ENCODE measurements around the gene IKZF1.

The IKZF1 gene

GRCh38 chr7:50399635-50400034, 95.1 kb downstream of the IKZF1 start:
- DNase-seq (ENCODE audit: insufficient read length, low spot score) = no peak
- no peak for FAIRE-seq

- no peak for DNase-seq (ENCODE audit: insufficient read length, low spot score)
These were observed 95.6 kb downstream of the IKZF1 start for GRCh38 chr7:50400114-50400513.

GRCh38 chr7:50404392-50404791, 99.9 kb downstream of the IKZF1 start:
- DNase-seq (ENCODE audit: insufficient read length, low spot score) = no peak
- no peak for FAIRE-seq

More at GRCh38 chr7:50400114-50400513, 95.6 kb downstream of the IKZF1 start:
- no peak for FAIRE-seq

GRCh38 chr7:50405221-50405620, 100.7 kb downstream of the IKZF1 start:
- DNase-seq (ENCODE audit: insufficient read length, low spot score) (no peak), FAIRE-seq (no peak)

- DNase-seq (ENCODE audit: insufficient read length, low spot score) = no peak
These were observed 102.4 kb downstream of the IKZF1 start for GRCh38 chr7:50406935-50407334.

GRCh38 chr7:50409856-50410745, 105.6 kb downstream of the IKZF1 start:
- FAIRE-seq = no peak
- DNase-seq (ENCODE audit: insufficient read length, low spot score) = no peak

More at GRCh38 chr7:50406935-50407334, 102.4 kb downstream of the IKZF1 start:
- FAIRE-seq = no peak

GRCh38 chr7:50411332-50411731, 106.8 kb downstream of the IKZF1 start:
- FAIRE-seq (no peak), DNase-seq (ENCODE audit: insufficient read length, low spot score) (no peak)

- no peak for DNase-seq (ENCODE audit: insufficient read length, low spot score)
- FAIRE-seq = no peak
These were observed 108.5 kb downstream of the IKZF1 start for GRCh38 chr7:50412973-50413372.

- DNase-seq (ENCODE audit: insufficient read length, low spot score) (no peak), FAIRE-seq (no peak)
These were observed 109.0 kb downstream of the IKZF1 start for GRCh38 chr7:50413561-50413960.

GRCh38 chr7:50415844-50416364, 111.4 kb downstream of the IKZF1 start:
- FAIRE-seq (no peak), DNase-seq (ENCODE audit: insufficient read length, low spot score) (no peak)

GRCh38 chr7:50416527-50417182, 112.1 kb downstream of the IKZF1 start:
- DNase-seq (ENCODE audit: insufficient read length, low spot score) (no peak), FAIRE-seq (no peak)

- FAIRE-seq = no peak
These were observed 113.6 kb downstream of the IKZF1 start for GRCh38 chr7:50418086-50418515.

GRCh38 chr7:50418526-50419290, 114.2 kb downstream of the IKZF1 start:
- no peak for DNase-seq (ENCODE audit: insufficient read length, low spot score)
- no peak for FAIRE-seq

More at GRCh38 chr7:50418086-50418515, 113.6 kb downstream of the IKZF1 start:
- peak; percentile 54 for DNase-seq (ENCODE audit: insufficient read length, low spot score)

- FAIRE-seq = no peak
- DNase-seq (ENCODE audit: insufficient read length, low spot score) = no peak
These were observed 116.5 kb downstream of the IKZF1 start for GRCh38 chr7:50421043-50421442.

GRCh38 chr7:50422858-50423257, 118.3 kb downstream of the IKZF1 start:
- no peak for DNase-seq (ENCODE audit: insufficient read length, low spot score)
- no peak for FAIRE-seq

- FAIRE-seq (no peak), DNase-seq (ENCODE audit: insufficient read length, low spot score) (no peak)
These were observed 119.3 kb downstream of the IKZF1 start for GRCh38 chr7:50423860-50424259.

- DNase-seq (ENCODE audit: insufficient read length, low spot score) (no peak), FAIRE-seq (no peak)
These were observed 120.8 kb downstream of the IKZF1 start for GRCh38 chr7:50425318-50425717.

GRCh38 chr7:50426280-50427045, 121.9 kb downstream of the IKZF1 start:
- FAIRE-seq (no peak), DNase-seq (ENCODE audit: insufficient read length, low spot score) (no peak)

- no peak for DNase-seq (ENCODE audit: insufficient read length, low spot score)
- FAIRE-seq = no peak
These were observed 123.0 kb downstream of the IKZF1 start for GRCh38 chr7:50427518-50427917.

GRCh38 chr7:50428911-50429310, 124.4 kb downstream of the IKZF1 start:
- no peak for DNase-seq (ENCODE audit: insufficient read length, low spot score)
- no peak for FAIRE-seq

Data from HTR-8/SVneo (cell line).